Activated naive CD8-positive, alpha-beta T cell treated with anti-CD3 and anti-CD28 coated beads, Interleukin-2, amount 50 U/mL, for 24 hours (primary cell): ENCODE results near the gene CDH22.

Source experiments
- ATAC-seq: fragments of 150-1000 bp; cut with Tn5 transposase; one replicate; pipeline ENCODE4 v1.10.0; 2021
- DNase-seq: peaks from one replicate; pipeline ENCODE4 v3.0.0; 2021
- H3K27ac Mint-ChIP-seq: one replicate; pipeline ENCODE4 v1.8.0; 2021; ENCODE audit warnings: mild to moderate bottlenecking, mixed read lengths
- H3K27me3 Mint-ChIP-seq: one replicate; pipeline ENCODE4 v1.8.0; 2021; ENCODE audit warnings: mixed read lengths
- H3K36me3 Mint-ChIP-seq: one replicate; pipeline ENCODE4 v1.8.0; 2021; ENCODE audit warnings: low read depth, mixed read lengths
- H3K4me1 Mint-ChIP-seq: one replicate; pipeline ENCODE4 v1.8.0; 2021; ENCODE audit warnings: mixed read lengths
- H3K4me3 Mint-ChIP-seq: one replicate; pipeline ENCODE4 v1.8.0; 2021; ENCODE audit warnings: mild to moderate bottlenecking, moderate library complexity, mixed read lengths
- H3K9me3 Mint-ChIP-seq: one replicate; pipeline ENCODE4 v1.8.0; 2021; ENCODE audit warnings: mixed read lengths

CDH22 gene

GRCh38 chr20:46333161-46333991 is 25.1 kb upstream of the CDH22 start:
- H3K27me3 Mint-ChIP-seq, result peaks cover 25% of the 10 kb centered on the region
- DNase-seq (no peak), ATAC-seq (no peak)
- no peaks in the 10 kb centered on the region for H3K36me3 Mint-ChIP-seq
- no peaks in the 10 kb centered on the region for H3K9me3 Mint-ChIP-seq
- H3K27ac Mint-ChIP-seq, result no peak overlapping the region
- no peaks in the 10 kb centered on the region for H3K4me1 Mint-ChIP-seq
- H3K4me3 Mint-ChIP-seq, result no peak overlapping the region

GRCh38 chr20:46332373-46333160 is 24.3 kb upstream of the CDH22 start:
- Mint-ChIP-seq H3K9me3 (no peaks in the 10 kb centered on the region), H3K36me3 (no peaks in the 10 kb centered on the region), H3K4me3 (no peak overlapping the region), H3K4me1 (no peaks in the 10 kb centered on the region), H3K27ac (no peak overlapping the region), H3K27me3 (peaks cover 25% of the 10 kb centered on the region)
- ATAC-seq (no peak), DNase-seq (no peak)

GRCh38 chr20:46331611-46332361 is 23.5 kb upstream of the CDH22 start:
- H3K4me1 Mint-ChIP-seq, result no peaks in the 10 kb centered on the region
- H3K27me3 Mint-ChIP-seq, result peaks cover 25% of the 10 kb centered on the region
- no peaks in the 10 kb centered on the region for H3K36me3 Mint-ChIP-seq
- no peak overlapping the region for H3K27ac Mint-ChIP-seq
- H3K9me3 Mint-ChIP-seq, result no peaks in the 10 kb centered on the region
- no peak overlapping the region for H3K4me3 Mint-ChIP-seq
- DNase-seq (no peak), ATAC-seq (no peak)

GRCh38 chr20:46330831-46331371 is 22.6 kb upstream of the CDH22 start:
- no peak overlapping the region for H3K4me3 Mint-ChIP-seq
- no peaks in the 10 kb centered on the region for H3K4me1 Mint-ChIP-seq
- no peaks in the 10 kb centered on the region for H3K9me3 Mint-ChIP-seq
- ATAC-seq, result no peak
- DNase-seq, result no peak
- H3K27me3 Mint-ChIP-seq, result peaks cover 25% of the 10 kb centered on the region
- H3K27ac Mint-ChIP-seq, result no peak overlapping the region
- H3K36me3 Mint-ChIP-seq, result no peaks in the 10 kb centered on the region

GRCh38 chr20:46330072-46330763 is 21.9 kb upstream of the CDH22 start:
- no peak overlapping the region for H3K27ac Mint-ChIP-seq
- peaks cover 18% of the 10 kb centered on the region for H3K27me3 Mint-ChIP-seq
- ATAC-seq (no peak), DNase-seq (no peak)
- no peak overlapping the region for H3K4me3 Mint-ChIP-seq
- H3K36me3 Mint-ChIP-seq, result no peaks in the 10 kb centered on the region
- no peaks in the 10 kb centered on the region for H3K4me1 Mint-ChIP-seq
- no peaks in the 10 kb centered on the region for H3K9me3 Mint-ChIP-seq

GRCh38 chr20:46328200-46328882 is 20.0 kb upstream of the CDH22 start:
- Mint-ChIP-seq H3K27ac (no peak overlapping the region), H3K4me1 (no peaks in the 10 kb centered on the region), H3K9me3 (no peaks in the 10 kb centered on the region), H3K4me3 (no peak overlapping the region), H3K36me3 (no peaks in the 10 kb centered on the region), H3K27me3 (peaks cover 9% of the 10 kb centered on the region)
- no peak for ATAC-seq
- no peak for DNase-seq

- Mint-ChIP-seq H3K9me3 (no peaks in the 10 kb centered on the region), H3K36me3 (no peaks in the 10 kb centered on the region), H3K4me1 (no peaks in the 10 kb centered on the region), H3K27ac (no peak overlapping the region), H3K4me3 (no peak overlapping the region), H3K27me3 (peaks cover 9% of the 10 kb centered on the region)
- ATAC-seq (no peak), DNase-seq (no peak)
Observed at GRCh38 chr20:46327557-46327956, 19.3 kb upstream of the CDH22 start.

- Mint-ChIP-seq H3K27ac (no peak overlapping the region), H3K27me3 (peaks cover 13% of the 10 kb centered on the region), H3K4me1 (no peaks in the 10 kb centered on the region), H3K9me3 (no peaks in the 10 kb centered on the region), H3K4me3 (no peak overlapping the region), H3K36me3 (no peaks in the 10 kb centered on the region)
- no peak for ATAC-seq
- no peak for DNase-seq
Observed at GRCh38 chr20:46325789-46326188, 17.5 kb upstream of the CDH22 start.

GRCh38 chr20:46324960-46325703 is 16.8 kb upstream of the CDH22 start:
- ATAC-seq, result no peak
- no peaks in the 10 kb centered on the region for H3K9me3 Mint-ChIP-seq
- no peaks in the 10 kb centered on the region for H3K36me3 Mint-ChIP-seq
- no peaks in the 10 kb centered on the region for H3K4me1 Mint-ChIP-seq
- DNase-seq, result no peak
- H3K27me3 Mint-ChIP-seq, result peaks cover 13% of the 10 kb centered on the region
- no peak overlapping the region for H3K27ac Mint-ChIP-seq
- no peak overlapping the region for H3K4me3 Mint-ChIP-seq

GRCh38 chr20:46324379-46324778 is 16.1 kb upstream of the CDH22 start:
- Mint-ChIP-seq H3K4me1 (no peaks in the 10 kb centered on the region), H3K36me3 (no peaks in the 10 kb centered on the region), H3K9me3 (no peaks in the 10 kb centered on the region), H3K4me3 (no peak overlapping the region), H3K27me3 (peaks cover 8% of the 10 kb centered on the region), H3K27ac (no peak overlapping the region)
- ATAC-seq (no peak), DNase-seq (no peak)

GRCh38 chr20:46323557-46323956 is 15.3 kb upstream of the CDH22 start:
- ATAC-seq, result no peak
- H3K27ac Mint-ChIP-seq, result no peak overlapping the region
- no peaks in the 10 kb centered on the region for H3K4me1 Mint-ChIP-seq
- no peak overlapping the region for H3K4me3 Mint-ChIP-seq
- DNase-seq, result no peak
- no peaks in the 10 kb centered on the region for H3K9me3 Mint-ChIP-seq
- peaks cover 11% of the 10 kb centered on the region for H3K27me3 Mint-ChIP-seq
- H3K36me3 Mint-ChIP-seq, result no peaks in the 10 kb centered on the region

- no peaks in the 10 kb centered on the region for H3K9me3 Mint-ChIP-seq
- ATAC-seq (no peak), DNase-seq (no peak)
- H3K27me3 Mint-ChIP-seq, result peaks cover 11% of the 10 kb centered on the region
- no peak overlapping the region for H3K27ac Mint-ChIP-seq
- H3K4me3 Mint-ChIP-seq, result no peak overlapping the region
- no peaks in the 10 kb centered on the region for H3K36me3 Mint-ChIP-seq
- no peaks in the 10 kb centered on the region for H3K4me1 Mint-ChIP-seq
Observed at GRCh38 chr20:46322641-46323040, 14.3 kb upstream of the CDH22 start.

- Mint-ChIP-seq H3K4me1 (no peaks in the 10 kb centered on the region), H3K36me3 (no peaks in the 10 kb centered on the region), H3K4me3 (no peak overlapping the region), H3K27me3 (peaks cover 46% of the 10 kb centered on the region), H3K9me3 (no peaks in the 10 kb centered on the region), H3K27ac (no peak overlapping the region)
- no peak for DNase-seq
- no peak for ATAC-seq
Observed at GRCh38 chr20:46317685-46318177, 9.4 kb upstream of the CDH22 start.
